GM10248 (cell line): ENCODE results near the gene GSE1.

Experiments
- CTCF ChIA-PET: fragments of 300-600 bp; sonication (Branson Sonifier 250); formaldehyde crosslinking; extraction: SDS; loops from one replicate; lab custom pipeline; 2021; ENCODE audit warnings: antibody characterized with exemption; lab: Yijun Ruan, JAX
- POLR2A ChIA-PET: fragments of 350-650 bp; sonication (Branson Sonifier 250); formaldehyde crosslinking; extraction: SDS; loops from one replicate; lab custom pipeline; 2020; ENCODE audit warnings: antibody characterized with exemption; lab: Yijun Ruan, JAX
- DNase-seq: peaks from one replicate; pipeline ENCODE4 v3.0.0; 2012; ENCODE audit errors: extremely low spot score
- TF ChIP-seq, protein P1 (sequence below): IDR thresholded peaks from 2 replicates; pipeline ENCODE4 v1.5.1; 2012; ENCODE audit warnings: mild to moderate bottlenecking, low read depth; ENCODE audit errors: extremely low read depth, missing control alignments, control extremely low read depth

The GSE1 gene

DNA sequence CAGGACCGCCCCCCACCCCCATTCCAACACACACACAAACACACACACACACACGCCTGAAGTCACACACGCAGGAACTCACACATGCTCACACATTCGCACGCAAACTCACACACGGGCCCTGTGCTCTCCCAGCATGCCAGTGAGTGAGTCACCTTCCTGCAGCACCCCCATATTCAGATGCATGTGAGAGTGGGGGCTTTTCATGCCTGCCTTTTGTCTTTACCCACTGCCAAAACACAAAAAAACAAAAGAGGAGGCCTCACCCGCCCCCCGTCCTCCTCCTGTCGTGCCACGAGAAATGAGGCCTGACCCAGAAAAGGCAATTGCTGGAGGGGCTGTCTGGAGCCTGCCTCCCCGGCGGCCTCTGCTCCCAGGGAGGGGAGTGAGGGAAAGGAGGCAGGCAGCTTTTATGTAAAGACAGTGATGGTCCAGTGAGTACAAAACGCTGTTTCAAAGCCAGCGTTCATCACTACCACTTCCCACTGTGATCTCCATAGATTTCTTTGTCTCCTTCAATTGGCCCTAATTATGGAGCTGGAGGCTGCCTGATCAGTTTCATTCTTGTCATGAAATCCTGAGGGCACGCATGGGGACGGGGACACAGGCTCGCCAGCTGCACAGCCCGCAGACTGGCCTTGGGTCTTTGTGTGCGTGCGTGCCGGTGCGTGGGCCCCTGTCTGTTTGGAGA lies 29.5 kb upstream of the GSE1 start:
- DNase-seq, result no peak
- ChIA-PET CTCF (interaction anchor here (1.0 to 1.2 kb wide), 2 partner anchors 32 to 56 kb away, joined by 3 read pairs; no protein-coding TSS in a partner anchor), POLR2A (no interaction called here)
- TF ChIP-seq, protein P1, sequence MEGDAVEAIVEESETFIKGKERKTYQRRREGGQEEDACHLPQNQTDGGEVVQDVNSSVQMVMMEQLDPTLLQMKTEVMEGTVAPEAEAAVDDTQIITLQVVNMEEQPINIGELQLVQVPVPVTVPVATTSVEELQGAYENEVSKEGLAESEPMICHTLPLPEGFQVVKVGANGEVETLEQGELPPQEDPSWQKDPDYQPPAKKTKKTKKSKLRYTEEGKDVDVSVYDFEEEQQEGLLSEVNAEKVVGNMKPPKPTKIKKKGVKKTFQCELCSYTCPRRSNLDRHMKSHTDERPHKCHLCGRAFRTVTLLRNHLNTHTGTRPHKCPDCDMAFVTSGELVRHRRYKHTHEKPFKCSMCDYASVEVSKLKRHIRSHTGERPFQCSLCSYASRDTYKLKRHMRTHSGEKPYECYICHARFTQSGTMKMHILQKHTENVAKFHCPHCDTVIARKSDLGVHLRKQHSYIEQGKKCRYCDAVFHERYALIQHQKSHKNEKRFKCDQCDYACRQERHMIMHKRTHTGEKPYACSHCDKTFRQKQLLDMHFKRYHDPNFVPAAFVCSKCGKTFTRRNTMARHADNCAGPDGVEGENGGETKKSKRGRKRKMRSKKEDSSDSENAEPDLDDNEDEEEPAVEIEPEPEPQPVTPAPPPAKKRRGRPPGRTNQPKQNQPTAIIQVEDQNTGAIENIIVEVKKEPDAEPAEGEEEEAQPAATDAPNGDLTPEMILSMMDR, result no peak

DNA sequence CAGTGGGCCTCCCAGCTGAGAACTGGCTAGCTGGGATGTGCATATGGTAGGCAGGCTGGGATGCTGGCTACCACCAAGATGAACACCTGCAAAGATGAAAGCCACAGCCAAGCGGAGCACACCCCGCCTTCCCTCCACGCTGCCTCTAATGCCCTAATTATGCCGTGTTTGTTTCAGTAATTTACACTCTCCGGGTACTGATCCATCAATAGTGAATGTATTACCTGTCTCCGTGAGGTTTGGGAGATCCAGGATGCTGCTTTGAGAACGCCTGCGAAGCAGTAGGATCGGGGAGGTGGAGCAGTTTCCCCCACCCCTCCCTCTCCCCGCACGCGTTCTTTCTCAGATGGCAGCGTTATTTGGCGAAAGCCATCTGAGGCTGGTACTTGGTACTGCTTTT lies 28.9 kb upstream of the GSE1 start:
- TF ChIP-seq, protein P1, result no peak
- no peak for DNase-seq
- CTCF ChIA-PET, result no interaction called here
- POLR2A ChIA-PET, result no interaction called here

DNA sequence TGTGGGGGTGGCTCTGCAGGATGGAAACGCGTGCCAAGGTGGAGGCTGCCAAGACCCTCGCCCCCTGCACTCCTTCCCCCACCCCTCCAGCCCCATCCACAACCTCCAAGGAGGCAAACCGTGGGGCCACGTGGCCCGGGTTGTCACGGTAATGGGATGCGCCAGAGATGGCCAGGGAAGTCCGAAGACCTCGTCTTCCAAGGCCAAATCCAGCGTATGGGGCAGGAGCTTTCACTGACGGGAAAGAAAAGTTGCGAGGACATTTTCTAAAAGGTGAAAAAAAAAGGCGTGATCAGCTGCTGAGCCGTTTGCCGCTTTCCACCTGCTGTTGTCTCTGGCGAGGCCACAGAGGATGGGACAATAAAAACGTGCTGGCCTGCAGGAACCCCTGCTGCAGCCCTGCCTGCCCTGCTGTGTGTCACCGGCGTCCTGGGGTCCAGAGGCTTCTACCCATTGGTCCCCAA lies 28.3 kb upstream of the GSE1 start:
- ChIA-PET CTCF (no interaction called here), POLR2A (no interaction called here)
- no peak for DNase-seq
- TF ChIP-seq, protein P1, result no peak

DNA sequence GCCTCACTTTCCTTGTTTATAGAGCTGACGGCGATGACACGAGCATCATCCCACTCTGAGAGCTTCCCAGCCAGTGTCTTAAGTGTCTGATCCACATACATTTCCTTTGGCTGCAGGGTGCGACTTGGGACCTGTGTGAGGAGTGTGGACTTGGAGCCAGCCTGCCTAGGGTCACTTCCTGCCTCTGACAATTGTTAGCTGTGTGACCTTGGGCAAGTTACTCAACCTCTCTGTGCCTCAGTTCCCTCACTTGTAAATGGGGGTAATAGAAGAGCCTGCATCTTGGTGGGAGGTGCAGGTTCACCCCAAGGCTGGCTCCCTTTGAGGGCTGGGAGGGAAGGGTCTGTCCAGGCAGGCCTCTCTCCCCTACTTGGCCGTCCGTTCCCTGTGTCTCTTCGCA lies 27.4 kb upstream of the GSE1 start:
- POLR2A ChIA-PET, result no interaction called here
- TF ChIP-seq, protein P1, result no peak
- CTCF ChIA-PET, result interaction anchor here (1.4 kb wide), 1 partner anchor 20 kb away, joined by 5 read pairs; no protein-coding TSS in a partner anchor
- DNase-seq, result no peak

DNA sequence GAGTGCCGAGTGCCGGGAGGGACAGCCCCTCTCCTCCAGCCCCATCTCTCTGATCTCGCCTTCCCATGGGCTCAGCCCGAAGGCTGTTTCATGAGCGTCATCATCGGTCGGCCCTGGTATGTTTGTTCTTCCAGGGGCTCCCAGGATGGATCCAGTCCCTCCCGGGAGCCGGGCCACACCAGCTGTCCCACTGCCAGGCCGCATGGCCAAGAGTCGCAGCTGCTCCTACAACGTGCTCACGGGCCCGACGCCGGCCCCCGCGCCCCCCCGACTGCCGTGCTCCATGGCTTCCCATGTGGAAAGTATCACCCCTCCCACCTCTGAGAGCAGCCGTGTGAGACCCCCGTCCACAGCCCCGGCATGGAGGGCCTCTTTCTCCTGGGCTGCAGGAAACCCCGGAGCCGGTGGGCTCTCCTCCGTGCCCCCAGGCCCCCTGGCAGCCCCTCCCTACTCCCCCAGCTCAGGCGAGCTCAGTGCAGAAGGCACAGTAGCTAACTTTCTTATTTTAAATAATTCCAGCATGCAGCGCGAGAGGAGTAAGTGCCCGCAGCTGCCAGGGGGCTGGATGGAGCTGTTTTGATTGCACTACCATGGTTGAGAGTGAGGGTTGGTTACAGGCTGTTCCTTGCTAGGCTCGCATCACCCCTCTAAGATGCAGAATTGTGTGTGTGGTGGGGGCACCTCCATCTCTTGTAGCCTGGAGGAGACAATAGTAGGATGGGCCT lies 26.6 kb upstream of the GSE1 start:
- CTCF ChIA-PET, result interaction anchor here (1.4 kb wide), 1 partner anchor 19 kb away, joined by 5 read pairs; no protein-coding TSS in a partner anchor
- POLR2A ChIA-PET, result no interaction called here

More for the DNA sequence above, 26.6 kb upstream of the GSE1 start:
- DNase-seq, result no peak
- TF ChIP-seq, protein P1, result no peak
